Activated naive CD4-positive, alpha-beta T cell treated with anti-CD3 and anti-CD28 coated beads, Interleukin-2, amount 50 U/mL, for 16 hours (primary cell): ENCODE measurements around the gene MINDY1.
A peak's percentile ranks its signal among the peaks of the same experiment; 100 is the strongest.

Experiments used
- DNase-seq: peaks from one replicate; pipeline ENCODE4 v3.0.0-alpha.2; 2020

The MINDY1 gene

DNA sequence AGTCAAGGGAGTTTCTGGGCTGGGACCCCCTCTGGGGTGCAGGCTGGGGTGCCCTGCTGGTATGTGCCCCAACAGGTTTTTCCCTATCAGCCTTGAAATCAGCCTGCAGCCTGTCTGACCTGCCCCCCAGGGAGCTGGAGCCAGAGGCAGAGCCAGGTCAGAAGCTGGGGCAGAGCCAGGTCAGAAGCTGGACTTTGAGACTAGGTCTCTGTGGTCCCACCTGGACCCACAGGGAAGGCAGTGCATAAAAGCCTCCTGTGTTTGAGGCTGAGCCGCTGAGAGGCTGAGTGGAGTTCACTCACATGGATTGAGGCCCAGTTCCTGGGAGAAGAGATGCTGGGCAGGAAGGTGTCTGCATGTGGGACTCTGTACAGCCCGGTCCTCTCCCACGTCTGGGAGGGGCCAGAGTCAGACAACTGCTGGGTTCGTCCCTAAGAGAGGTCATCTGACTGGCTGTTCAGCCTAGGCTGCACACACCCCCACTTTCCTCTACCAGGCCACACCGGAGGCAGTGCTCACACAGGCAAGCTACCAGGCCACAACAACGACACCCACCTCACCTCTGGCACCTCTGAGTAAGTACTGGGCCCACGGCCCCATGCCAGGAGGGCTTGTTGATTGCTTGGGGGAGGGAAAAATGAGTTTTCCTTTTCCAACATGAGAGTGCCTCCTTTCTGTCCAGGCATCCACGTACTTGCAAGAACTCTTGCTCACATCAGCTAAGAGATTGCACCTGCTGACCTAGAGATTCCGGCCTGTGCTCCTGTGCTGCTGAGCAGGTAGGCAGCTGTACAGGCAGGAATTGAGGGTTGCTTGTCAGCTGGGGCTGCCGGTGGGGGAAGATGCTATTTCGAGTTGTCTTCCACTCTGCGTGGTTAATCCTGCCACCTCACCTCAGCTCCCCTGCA lies 24.6 kb downstream of the MINDY1 start, which contains the start of gene ANXA9:
ANXA9 (plus strand) TSS at position 488 of the 908 bp plus-strand sequence. CDS start 814 bp downstream, outside the sequence.
- DNase-seq, result no peak

DNA sequence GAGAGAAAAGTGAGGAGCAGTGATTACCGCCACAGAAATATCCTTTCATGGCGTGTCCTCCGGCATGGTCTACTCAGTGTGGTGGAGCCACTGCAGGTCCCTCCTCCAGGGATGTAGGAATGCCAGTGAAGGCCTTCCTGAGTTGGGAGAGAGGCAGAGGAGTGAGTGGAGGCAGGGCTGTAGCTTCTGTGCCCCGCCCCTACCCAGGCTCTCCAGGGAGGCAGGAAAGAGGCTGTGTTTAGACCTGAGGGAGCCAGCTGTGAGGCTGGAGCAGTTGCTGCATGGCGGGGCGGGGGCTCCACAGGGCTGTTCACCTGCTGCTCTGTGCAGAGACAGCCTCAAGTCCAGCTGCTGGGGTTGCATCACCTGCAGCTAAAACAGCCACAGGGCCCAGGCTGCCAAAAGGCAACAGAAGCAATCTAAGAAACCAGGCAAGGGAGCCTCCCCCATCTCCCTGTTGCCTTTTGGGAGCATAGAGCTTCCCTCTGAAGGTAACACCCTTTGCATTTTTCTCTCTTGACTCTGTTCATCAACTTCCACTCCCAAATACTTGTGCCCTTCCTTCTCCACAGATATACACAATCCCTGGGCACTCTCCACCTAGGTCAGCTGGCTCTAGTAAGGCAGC lies 25.4 kb downstream of the MINDY1 start:
- no peak for DNase-seq

DNA sequence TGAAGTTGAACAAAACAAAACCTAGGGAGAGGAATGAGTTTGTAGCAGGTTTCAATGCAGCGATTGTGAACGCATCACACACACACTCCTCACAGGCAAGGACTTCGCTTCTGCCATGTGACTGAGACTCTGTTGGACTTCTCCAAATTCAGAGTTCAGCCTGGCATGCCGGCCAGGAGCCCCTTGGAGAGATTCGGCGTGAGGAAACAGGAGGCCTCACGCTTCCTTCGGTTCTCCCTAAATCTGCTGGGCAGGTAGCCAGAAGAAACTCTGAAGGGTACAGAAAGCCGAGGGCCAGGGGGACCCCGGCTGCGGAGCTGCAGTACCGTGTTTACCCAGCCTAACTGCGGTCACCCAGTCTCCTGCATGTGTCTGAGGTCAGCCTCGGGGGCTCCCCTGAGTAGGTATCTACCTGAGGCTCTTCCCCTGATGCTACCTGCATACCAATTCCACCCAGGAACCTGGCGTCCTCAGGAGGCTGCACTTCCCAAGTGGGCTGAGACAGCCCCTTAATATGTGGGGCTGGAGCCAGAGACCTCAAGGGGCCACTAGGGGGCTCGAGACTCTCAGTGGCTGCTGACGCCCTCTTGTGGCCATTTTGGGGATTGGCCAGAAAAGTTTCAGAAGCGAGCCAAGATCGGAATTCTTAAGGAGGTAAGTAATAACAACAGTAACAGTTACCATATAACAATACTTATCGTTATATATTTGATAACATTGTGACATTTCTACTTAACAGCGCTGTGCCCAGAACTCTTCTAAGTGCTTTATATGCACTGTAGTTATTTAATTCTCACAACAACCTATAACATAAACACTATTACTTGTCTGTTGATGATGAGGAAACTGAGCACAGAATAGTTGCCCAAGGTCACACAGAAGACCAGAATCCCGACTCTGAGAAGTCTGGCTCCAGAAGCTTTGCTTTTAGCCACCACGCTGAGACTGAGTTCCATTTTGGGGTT lies 27.3 kb downstream of the MINDY1 start:
- peak; percentile 87 for DNase-seq

DNA sequence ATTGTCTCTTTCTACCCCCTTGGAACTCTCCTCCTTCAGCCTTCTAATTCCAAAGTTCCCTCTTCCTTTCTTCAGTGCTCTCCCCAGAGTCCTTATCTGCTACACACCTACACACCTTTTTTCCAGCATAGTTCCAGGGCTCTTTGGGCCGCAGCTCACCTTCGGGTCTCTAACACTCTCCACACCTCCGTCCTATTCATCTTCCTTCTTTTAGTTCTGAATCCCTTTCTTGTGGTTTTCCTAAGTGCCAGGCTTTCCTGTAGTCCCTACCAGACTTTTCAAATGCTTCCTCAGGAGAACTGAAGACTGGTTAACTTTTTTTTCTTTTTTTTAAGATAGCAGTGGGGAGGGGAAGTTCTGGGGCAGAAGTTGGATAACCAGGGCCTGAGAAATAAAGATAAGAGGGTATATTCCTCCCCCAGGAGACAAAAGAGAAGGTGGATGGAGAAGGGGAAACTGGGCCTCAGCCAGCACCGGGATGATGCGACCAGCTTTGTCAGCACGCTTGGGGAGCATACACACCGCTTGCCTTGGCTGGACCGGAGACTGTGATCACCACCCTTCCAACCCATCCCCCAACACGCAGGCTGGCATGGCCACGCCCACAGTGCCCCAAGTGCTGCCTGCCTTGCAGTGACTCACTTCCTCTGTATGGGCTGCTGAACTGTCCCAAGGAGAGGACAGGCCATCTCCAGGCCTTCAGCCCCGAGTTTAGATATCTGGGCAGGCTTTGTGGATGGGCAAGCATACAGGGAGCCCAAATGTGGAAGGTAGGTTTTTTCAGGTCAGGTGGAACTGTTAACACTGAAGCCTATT lies 29.6 kb downstream of the MINDY1 start:
- DNase-seq, result peak; percentile 64

DNA sequence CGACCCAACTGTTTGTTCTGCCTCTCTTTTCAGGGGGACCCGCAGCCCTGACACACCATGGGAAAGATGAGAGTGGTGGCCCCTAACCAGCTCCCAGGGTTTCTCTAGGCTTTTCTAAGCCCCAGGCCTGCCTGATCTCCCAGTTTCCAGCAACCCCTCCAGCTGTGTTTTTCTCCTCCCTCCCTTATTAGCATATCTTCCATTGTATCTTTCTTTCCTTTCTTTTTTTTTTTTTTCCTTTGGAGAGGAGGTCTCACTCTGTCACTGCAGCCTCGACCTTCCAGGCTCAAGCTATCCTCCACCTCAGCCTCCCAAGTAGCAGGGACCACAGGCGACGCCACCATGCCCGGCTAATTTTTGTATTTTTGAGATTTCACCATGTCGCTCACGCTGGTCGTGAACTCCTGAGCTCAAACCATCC lies 30.3 kb downstream of the MINDY1 start:
- DNase-seq, result no peak

DNA sequence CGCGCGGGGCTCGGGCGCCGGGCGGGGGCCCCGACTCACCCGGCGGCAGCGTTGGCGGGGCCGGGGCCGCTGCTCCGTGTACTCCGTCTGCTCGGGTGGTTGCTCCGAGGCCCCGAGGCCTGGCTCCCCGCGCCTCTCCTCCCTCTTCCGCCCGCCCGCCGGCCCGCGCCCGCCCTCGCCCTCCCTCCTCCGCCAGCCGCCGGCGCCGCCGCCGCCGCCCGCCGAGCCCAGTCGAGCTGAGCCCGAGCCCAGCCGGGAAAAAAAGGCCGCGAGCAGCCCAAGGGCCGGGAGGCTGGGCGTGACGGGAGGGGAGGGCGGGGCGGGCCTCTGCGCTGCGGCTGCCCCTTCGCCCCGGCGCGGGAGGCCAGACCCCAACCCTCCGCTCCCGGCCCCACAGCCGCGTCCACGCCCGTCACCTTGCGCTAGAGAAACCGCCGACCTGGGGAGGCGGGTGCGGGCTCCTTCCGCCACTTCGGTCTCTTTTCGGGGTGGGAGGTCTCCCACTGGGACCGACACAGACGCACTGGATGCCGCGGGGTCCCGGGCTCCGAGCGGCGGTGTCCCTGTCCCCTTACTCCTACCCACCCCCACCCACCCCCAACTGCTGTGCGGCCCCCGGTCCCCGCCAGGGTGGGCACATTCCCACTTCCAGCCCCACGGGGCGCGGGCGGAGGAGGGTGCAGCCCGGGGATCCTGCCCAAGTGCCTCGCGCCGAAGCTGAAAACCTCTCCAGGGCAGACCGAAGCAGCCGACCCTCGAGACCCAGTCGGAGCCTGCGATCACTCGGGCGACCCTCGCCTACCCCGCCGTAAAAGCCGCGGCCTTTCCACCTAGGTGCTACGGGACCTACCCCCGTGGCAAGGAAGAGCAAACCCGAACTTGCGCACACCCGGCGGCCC lies 31.9 kb downstream of the MINDY1 start, which contains the start of gene CERS2:
CERS2 (minus strand) TSS at position 256 of the 899 bp plus-strand sequence. CDS start 5,745 bp downstream, outside the sequence.
- peak; percentile 74 for DNase-seq

DNA sequence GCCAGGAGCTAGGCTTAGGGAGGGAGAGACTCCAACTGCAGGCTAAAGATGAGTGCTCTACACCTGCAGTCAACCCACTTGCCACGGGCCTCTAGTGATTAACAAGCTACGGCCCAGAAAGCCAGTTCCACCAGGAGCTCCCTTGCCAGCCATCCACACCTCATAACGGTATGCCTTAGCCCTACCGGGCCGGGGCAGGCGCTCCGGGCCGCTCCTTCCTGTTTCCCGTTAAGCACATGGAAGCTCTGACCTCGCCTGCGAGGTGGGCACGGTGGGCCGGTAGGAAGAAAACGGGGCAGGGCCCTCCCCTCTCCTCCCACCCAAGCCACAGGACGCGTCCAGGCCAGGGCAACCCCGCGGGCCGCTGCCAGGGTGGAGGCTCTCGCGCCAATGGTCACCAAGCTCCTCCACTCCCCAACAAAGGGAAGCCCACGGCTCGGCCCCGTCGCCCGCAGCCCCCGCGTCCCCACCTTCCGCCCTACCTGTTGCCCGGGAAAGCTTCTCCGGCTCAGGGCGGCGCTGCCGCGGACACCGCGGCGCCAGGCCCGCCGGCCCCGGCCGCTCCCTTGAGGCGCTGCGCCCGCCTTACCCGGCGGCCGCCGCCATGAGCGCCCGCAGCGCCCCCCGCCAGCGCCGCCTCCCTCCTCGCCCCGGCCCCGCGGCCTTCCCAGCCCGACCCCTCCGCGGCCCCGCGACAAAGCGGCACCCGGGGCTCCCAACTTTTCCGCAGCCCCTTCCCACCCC lies 32.7 kb downstream of the MINDY1 start:
- DNase-seq, result peak; percentile 44

DNA sequence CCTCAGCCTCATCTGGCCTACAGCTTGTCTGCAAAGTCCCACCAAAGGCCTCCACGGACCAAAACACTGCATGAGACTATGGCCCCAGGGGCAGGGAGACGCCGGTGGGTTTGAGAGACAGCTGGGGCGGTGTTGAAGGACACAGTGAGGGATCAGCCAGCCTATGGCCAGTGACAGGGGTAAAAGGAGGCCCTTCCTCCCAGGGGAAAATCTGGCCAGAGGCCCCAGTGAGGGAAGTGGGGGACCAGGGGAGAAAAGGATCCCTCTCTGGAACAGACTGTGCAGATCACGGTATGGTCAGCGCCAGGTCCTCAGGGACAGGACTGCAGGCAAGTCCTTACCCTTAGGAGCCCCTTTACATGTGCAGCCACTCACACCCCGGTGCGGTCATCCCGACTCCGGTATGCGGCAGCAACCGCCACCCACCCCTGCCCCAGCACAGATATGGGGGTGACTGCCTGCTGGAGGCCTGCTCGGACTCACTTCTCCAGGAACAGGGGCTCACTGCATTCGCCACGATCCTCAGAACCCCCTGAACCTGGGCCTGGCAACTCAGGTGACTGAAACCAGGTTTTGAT lies 33.4 kb downstream of the MINDY1 start:
- peak; percentile 24 for DNase-seq

DNA sequence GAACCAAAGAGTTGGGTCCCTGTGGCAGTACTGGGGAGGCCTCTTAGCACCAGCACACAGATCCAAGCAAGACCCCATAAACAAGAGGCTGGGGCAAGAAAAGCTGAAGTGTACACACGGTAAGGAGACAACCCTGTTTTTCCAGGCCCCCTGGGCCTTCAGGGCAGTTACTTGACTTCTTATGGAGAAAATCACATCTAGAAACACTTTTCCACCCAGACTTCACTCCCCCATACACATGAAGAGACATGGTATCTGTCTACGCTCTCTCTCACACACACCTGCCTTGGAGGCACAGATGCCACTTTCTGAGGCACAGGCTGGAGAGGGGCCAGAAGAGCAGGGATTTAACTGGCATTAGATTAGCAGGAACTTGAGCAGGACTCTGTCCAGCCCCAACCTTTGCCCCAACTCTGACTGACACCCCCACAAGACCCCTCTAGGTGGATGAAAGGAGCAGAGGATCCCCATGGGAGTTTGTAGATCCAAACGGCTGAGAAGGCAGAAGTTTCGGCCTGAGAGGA lies 34.2 kb downstream of the MINDY1 start:
- DNase-seq, result no peak

DNA sequence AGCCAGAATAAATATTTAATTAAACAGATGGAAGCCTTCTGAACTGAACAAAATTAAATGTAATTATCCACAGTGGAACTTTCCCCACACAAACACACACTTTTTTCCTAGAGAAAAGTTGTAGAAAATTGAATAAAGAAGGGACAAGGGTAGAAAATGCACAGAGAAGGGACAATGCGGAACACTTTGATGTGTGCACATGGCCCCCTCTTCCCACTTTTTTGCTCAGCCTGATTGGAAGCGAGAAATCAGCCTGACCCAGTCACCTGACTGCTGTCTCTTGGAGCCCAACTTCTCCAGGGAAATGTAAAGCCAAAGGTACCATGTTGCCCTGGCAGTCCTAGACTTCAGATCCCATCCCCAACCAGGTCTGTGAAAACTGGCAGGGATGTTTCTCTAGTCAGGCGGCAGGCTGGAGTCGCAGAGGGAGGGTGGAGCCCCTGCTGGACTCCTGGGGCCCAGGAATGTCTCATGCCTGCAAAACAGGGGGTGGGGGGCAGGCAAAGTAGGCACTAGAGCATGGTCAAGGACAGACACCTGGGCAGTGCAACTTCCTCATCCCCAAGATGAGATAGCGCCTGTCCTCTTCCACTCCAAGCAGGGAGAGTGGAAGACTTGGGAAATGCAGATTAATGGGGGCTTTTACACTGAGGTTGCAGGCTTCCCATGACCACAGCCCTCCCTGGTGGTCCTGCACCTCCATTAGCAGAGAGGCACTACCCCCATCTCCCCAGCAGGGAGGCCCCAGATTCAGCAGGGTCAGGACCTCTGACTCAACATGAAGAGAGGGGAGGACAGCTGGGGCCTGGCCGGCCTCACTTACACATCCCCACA lies 34.9 kb downstream of the MINDY1 start:
- DNase-seq, result peak; percentile 22

DNA sequence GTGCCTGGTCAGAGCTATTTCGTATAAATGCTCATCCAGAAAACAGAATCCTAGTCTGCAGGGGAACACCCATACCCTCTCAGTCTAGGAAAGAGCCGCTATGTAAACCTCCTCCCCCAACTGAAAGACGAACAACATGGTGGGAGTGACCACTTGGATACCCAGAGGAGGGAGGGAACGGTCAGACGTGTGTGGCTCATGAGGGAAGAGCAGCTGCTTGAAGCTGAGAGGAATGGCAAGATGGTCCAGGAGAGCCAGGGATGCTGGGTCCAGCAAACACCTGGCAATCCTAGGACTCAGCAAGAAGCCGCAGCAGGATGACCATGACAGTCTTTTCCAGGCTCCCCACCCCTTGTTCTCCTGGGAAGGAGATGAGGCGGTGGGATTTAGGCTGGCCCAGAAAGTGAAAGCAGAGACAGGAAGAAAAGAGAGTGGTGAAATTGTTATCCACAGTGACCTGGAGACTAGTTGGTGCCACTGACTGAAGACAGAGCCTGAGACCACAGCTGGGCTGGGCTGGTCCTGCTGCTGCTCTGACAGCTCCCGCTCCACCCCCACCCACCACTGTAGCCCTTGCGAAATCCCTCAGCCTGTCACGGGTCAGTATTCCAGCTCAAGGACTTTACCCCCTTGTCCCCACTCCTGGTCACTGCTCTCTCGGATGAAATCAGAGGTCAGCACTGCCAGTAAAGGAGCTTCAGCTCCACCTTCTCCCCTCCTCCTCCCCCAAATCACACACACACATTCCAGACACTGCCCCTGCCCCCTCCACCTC lies 35.7 kb downstream of the MINDY1 start:
- no peak for DNase-seq

DNA sequence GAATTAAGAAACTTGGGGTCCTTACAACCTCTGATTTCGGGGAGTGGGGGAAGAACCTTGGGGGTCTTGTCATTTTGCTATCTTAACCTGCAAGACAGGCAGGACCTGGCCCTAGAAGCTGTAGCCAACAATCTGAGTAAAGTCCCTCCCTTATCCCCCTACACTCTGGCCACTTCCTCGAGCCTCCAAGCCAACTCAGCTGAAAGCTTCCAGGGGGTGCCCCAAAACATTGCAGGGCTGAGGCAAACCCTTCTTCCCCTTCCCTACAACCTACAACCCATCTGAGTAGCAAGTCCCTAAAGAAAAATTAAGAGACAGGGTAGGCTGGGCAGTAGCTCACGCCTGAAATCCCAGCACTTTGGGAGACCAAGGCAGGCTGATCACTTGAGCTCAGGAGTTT lies 37.1 kb downstream of the MINDY1 start:
- no peak for DNase-seq

DNA sequence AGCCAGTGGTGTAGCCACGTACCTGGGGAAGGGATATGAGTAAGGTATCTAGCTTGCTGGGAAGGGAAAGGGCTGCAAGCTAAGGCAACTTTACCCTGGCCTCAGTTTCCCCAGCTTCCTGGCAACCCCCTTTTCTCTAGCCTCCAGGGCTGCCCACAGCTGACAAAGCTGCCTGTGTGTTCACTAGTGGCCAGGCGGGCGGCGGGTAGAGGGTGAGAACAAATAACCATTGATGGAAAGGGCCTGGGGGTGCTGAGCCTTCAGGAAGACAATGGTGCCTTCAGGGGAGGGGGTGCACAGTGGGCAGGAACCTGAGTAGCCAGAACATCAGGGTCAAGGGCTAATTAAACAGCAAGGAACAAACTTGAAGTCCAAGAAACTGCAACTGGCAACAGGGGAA lies 38.2 kb downstream of the MINDY1 start:
- no peak for DNase-seq

DNA sequence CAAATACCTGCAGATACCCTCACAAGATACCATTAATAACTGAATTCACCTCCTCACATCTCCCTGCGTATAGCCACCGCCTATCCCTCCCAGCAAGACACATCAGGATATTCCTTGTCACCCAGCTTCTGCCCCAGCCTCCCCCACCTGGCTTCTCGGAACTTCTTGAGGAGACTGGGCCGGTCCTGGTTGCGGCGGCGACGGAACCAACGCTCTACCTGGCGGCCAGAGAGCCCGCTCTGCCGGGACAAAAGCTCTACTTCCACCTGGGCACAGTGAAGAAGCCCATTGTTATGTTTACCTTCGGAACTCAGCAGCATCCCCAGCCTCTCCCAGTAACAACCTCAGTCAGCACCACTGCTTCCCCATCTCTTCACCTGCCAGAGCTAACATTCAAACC lies 38.8 kb downstream of the MINDY1 start:
- DNase-seq, result no peak

DNA sequence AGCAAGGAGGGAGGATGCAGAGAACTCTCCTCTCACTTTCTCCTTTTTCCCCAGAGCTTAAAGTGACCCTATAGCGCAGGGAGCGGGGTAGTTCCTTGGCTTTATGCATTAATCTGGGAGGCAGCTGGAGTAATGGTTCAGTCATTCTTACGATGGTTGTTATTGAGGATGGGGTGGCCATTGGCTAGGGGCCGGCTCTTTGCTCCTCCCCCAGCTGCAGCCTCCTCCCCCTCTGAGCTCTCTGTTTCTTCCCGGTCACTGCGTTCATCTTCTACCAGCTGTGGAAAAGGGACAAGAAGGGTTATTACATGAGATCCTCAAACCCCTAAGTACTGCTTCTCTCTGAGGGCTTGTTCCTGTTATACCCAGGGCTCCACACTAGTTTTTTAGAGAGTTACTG lies 40.7 kb downstream of the MINDY1 start:
- no peak for DNase-seq

DNA sequence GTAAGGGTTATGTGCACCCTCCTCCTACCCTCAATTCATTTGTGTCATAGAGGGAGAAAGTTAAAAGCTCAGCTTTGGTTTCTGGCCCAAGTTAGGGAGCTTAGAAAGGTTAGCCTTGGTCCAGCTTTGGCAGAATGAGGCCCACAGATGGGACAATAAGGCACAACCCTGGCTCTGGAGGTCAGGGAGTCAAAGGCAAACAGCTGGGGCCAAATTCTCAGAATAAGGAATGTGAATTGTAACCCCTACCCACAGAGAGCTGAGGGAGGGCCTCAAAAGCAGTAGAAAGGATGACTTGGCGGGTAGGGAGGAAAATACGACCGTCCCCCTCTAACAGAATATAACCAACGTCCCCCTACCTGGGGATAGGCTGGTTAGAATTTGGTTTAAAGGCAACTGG lies 41.1 kb downstream of the MINDY1 start:
- no peak for DNase-seq

DNA sequence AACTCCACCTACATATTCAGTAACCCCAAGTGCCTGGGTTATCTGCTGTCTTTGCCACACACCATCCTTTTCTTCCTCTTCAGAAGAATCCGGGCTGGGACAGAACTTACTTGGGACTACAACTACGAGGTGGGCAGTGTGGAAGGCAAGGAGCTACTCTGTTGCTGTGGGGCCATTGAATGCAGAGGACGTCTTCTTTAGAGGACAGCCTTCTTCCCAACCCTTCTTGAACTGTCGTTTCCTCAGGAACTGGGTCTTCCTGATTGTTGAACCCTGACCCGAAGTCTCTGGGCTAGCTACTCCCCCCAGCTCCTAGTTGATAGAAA lies 42.6 kb downstream of the MINDY1 start:
- DNase-seq, result no peak
